Panc1 (cell line): ENCODE measurements around the gene GPX3.

ENCODE experiments used
- CTCF ChIP-seq: fragments of 450-650 bp; IDR thresholded peaks from 2 replicates; pipeline ENCODE4 v1.5.1; 2017; ENCODE audit warnings: mild to moderate bottlenecking
- POLR2AphosphoS5 ChIP-seq: IDR thresholded peaks from 2 replicates; pipeline ENCODE4 v1.6.1; 2012; ENCODE audit warnings: mild to moderate bottlenecking, low read depth, low read length, moderate library complexity
- REST ChIP-seq, 2 experiments: IDR thresholded peaks; 2 replicates each; pipeline ENCODE4 v1.6.1; 2011 to 2012; ENCODE audit warnings: low read depth in 2 of 2, control low read depth in 1 of 2, low read length in 1 of 2, mild to moderate bottlenecking in 1 of 2, moderate library complexity in 1 of 2; ENCODE audit not compliant: insufficient read depth in 1 of 2
- SIN3A ChIP-seq: IDR thresholded peaks from 2 replicates; pipeline ENCODE4 v1.6.1; 2012; ENCODE audit warnings: low read depth, mild to moderate bottlenecking, low read length, moderate library complexity, borderline replicate concordance; ENCODE audit not compliant: insufficient read depth
- TCF7L2 ChIP-seq: IDR thresholded peaks from 2 replicates; pipeline ENCODE4 v1.6.1; 2011; ENCODE audit warnings: mild to moderate bottlenecking, low read depth, low read length, inconsistent platforms

GRCh38 chr5:151058301-151058700, 37.9 kb downstream of the GPX3 start:
- TF ChIP-seq CTCF = no peak
- no peak for TF ChIP-seq REST (IDR thresholded peaks at IDR 0.05; ENCODE audit: insufficient read depth in 1 of 2, low read depth in 2 of 2, low read length in 1 of 2)
- no peak for TF ChIP-seq POLR2AphosphoS5
- TF ChIP-seq SIN3A = no peak
- TF ChIP-seq TCF7L2 = no peak
